GM13977 (cell line): ENCODE results near the gene PLXNA1.

Experiments
- DNase-seq: peaks from one replicate; pipeline ENCODE4 v3.0.0; 2012; ENCODE audit warnings: low spot score
- in situ Hi-C: fragments of 300-500 bp; cut with MboI; formaldehyde crosslinking; loops from one replicate; pipeline ENCODE4 v1.12.0; 2022; ENCODE audit warnings: low sequenced_read_pairs, low pct_unique_long_range_greater_than_20kb, mixed read lengths, inconsistent platforms; ENCODE audit not compliant: unreplicated experiment
- TF ChIP-seq, protein P1 (sequence below): IDR thresholded peaks from 2 replicates; pipeline ENCODE4 v1.5.1; 2012; ENCODE audit warnings: mild to moderate bottlenecking, control low read depth; ENCODE audit not compliant: insufficient read depth; ENCODE audit errors: extremely low read depth, missing control alignments

PLXNA1 gene

DNA sequence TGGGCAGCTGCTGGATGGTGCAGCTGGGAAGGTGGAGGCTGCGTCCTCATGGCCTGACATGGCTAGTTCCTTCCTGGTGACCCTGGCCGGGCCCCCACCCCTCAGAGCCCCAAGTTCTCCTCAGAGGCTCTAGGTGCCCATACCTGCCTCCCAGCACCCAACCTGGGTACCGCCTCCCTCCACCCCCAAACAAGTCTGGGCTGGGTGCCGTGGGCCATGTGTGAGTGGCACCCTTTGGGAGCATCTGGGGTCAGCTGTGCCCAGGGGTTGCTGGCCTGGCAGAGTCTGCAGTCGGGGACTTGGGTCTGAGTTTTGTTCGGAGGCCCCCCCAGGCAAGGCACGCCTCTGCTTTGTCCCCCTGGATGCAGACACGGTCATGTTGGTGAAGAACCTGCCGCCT, 10.5 kb downstream of the PLXNA1 start:
- in situ Hi-C loops, result loop anchor here (25.0 kb wide), 1 partner anchor 231 kb away; no protein-coding TSS in a partner anchor
- TF ChIP-seq, protein P1, sequence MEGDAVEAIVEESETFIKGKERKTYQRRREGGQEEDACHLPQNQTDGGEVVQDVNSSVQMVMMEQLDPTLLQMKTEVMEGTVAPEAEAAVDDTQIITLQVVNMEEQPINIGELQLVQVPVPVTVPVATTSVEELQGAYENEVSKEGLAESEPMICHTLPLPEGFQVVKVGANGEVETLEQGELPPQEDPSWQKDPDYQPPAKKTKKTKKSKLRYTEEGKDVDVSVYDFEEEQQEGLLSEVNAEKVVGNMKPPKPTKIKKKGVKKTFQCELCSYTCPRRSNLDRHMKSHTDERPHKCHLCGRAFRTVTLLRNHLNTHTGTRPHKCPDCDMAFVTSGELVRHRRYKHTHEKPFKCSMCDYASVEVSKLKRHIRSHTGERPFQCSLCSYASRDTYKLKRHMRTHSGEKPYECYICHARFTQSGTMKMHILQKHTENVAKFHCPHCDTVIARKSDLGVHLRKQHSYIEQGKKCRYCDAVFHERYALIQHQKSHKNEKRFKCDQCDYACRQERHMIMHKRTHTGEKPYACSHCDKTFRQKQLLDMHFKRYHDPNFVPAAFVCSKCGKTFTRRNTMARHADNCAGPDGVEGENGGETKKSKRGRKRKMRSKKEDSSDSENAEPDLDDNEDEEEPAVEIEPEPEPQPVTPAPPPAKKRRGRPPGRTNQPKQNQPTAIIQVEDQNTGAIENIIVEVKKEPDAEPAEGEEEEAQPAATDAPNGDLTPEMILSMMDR, result no peak
- DNase-seq, result no peak

DNA sequence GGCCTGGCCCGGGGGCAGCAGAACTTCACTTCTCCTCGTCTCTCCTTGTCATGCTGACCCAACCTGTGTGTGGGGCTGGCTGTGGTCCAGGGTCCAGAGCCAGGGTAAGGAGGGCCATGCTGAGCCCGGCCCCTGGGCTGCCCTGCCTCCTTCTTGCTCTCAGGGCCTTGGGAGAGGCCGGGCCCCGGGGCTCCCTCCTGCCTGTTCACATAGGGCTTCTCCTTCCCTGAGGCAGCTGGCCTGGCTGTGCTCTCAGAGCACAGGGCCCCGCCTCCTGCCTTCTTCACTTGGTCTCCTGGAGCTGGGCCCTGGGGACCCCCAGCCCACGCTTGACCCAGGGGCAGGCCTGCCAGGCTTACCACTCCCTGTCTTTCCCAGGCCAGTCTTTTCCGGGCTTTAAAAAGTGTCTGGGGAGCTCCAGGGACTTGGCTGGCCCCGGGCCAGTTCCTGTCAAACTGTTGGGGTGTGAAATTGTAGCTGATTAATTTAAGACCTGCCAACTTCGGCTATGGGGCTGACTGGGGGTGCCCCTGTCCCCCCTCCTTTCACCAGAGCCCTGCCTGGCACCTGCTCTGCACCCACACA, 11.8 kb downstream of the PLXNA1 start:
- TF ChIP-seq, protein P1, result no peak
- in situ Hi-C loops, result loop anchor here (25.0 kb wide), 1 partner anchor 232 kb away; no protein-coding TSS in a partner anchor
- DNase-seq, result peak; percentile 33

DNA sequence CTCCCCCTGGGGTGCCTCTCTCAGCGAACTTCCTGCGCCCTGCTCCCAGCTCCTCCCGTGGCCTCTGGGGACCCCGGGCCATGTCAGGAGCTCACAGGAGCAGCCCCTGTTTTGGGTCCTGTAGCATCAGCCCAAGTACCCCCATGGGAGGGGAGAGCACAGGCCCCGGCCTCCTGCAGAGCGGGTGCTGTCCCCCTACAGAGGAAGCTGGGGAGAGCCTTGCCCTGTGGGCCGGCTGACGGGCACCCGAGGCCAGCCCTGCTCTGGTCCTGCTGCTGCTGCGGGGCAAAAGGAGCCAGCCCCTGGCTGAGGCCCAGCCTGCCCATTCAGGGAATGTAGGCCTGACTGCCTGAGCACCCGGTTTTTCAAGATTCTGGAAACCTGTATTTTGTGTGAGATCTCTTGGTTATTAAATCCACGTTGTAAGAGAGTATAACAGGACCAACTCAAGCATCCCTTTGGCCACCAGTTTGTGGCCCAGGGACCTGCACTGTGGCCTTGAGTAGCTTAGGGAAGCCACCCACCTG, 12.4 kb downstream of the PLXNA1 start:
- in situ Hi-C loops, result loop anchor here (25.0 kb wide), 1 partner anchor 233 kb away; no protein-coding TSS in a partner anchor
- TF ChIP-seq, protein P1, result no peak
- no peak for DNase-seq

DNA sequence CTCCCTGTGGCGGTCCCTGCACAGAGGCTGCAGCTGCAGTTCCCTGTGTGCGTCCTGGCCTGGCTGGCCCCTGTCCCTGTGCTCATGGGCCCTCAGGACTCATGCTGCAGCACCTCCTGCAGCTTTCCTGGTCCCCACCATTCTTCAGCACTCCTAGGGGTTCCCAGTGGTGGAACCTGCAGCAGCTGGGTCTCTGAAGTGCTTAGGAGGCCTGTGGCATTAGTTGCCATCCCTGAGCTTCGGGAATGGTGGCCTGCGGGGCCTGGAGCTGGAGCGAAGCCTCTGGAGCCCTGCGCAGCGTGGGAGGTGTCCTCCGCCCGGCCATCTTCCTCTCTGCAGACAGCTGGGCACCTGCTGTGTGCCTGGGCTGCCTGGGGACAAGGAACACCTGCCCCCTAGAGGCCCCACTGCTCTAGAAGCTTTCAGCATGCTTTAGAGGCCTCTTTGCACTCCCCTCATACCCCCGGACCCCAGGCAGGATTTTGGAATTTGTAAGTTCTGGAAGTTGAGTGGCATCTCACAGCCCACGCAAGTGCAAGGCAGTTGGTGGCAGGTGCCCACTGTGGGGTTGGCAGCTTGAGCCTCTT, 13.1 kb downstream of the PLXNA1 start:
- in situ Hi-C loops, result loop anchor here (25.0 kb wide), 1 partner anchor 234 kb away; no protein-coding TSS in a partner anchor
- no peak for DNase-seq
- TF ChIP-seq, protein P1, result peak; percentile 33

DNA sequence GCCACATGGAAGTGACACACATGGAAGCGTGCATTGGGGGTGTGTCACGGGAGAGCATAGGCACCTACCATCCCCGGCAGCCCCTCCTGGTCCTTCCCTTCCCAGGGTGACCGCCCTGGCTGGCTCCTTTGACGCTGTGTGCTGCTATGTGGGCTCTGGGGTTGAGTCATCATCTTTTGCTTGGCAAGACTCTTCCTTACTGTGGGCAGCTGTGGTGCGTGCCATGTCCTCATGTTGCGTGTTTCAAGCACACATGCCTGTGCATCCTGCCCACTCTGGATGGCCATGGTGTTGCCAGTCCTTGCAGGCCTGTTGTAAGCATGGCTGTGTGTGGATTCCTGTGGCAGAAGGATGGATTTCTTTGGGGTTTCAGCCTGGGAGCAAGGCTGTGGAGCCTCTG, 14.0 kb downstream of the PLXNA1 start:
- no peak for DNase-seq
- in situ Hi-C loops, result loop anchor here (25.0 kb wide), 1 partner anchor 235 kb away; no protein-coding TSS in a partner anchor
- TF ChIP-seq, protein P1, result no peak

DNA sequence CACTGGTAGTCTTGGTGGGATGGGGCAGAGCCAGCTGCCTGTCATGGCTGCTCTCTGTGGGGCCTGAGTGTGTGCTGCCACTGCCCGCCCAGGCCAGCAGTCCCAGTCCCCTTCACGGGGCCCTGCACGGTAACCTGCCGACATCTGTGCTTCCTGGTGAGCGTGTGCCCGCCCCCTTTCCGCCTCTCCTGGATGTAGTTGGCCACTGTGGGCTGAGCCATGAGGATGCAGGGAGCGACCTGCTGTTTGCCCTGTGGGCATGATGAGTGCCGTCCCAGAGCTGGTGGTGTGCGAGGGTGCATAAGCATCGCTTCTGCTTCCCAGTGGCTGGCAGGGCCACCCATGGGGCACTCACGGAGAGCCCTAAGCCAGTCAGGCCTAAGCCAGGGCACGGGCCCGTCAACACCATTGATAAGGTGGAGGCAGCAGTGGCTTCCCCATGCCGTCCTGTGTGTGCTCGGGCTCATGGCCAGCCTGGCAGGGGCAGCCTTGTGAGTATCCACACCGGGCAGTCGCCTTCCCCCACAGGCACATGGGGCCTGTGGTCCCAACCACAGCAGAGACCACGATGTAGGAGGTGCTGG, 14.6 kb downstream of the PLXNA1 start:
- in situ Hi-C loops, result loop anchor here (25.0 kb wide), 1 partner anchor 235 kb away; no protein-coding TSS in a partner anchor
- no peak for DNase-seq
- TF ChIP-seq, protein P1, result no peak
